H1 (cell line): ENCODE results near the gene C14orf93. TPM values are rescaled to one million over a fixed set of nuclear protein-coding genes. Genes with fewer than 3 reads are reported as not detected.

Experiments used
- CTCF ChIA-PET: fragments of 300-600 bp; sonication (Branson Sonifier 250); formaldehyde crosslinking; loops from one replicate; lab custom pipeline; 2021; ENCODE audit not compliant: partially characterized antibody; lab: Charles Lee
- POLR2A ChIA-PET: fragments of 300-600 bp; sonication (Branson Sonifier 250); formaldehyde crosslinking; loops from one replicate; lab custom pipeline; 2021; ENCODE audit warnings: inconsistent platforms; ENCODE audit not compliant: partially characterized antibody; lab: Charles Lee
- DNase-seq, 2 experiments: peaks; one replicate each; pipeline versions ENCODE4 v3.0.0 to v3.0.0-alpha.2; 2010 to 2022; ENCODE audit warnings: low spot score in 2 of 2, low read depth in 1 of 2, mixed read lengths in 1 of 2
- FAIRE-seq: peaks from 2 replicates; lab custom pipeline; 2011; peaks lifted over from hg19 to GRCh38; lab: Jason Lieb, UNC
- H2AFZ ChIP-seq: 2 replicates; pipeline ENCODE4 v1.8.1; 2012; ENCODE audit warnings: low read length, inconsistent platforms
- H2AK5ac ChIP-seq: 2 replicates; pipeline ENCODE4 v1.6.1; 2013; ENCODE audit warnings: low read depth, low read length
- H2BK120ac ChIP-seq: replicated peaks from 2 replicates; pipeline ENCODE3; 2013; ENCODE audit warnings: low read depth, low read length, inconsistent platforms
- H2BK12ac ChIP-seq: 2 replicates; pipeline ENCODE4 v1.6.1; 2013; ENCODE audit warnings: low read depth, low read length
- H2BK15ac ChIP-seq: 2 replicates; pipeline ENCODE4 v1.6.1; 2013; ENCODE audit warnings: low read length
- H2BK20ac ChIP-seq: 2 replicates; pipeline ENCODE4 v1.6.1; 2013; ENCODE audit warnings: low read length
- H2BK5ac ChIP-seq: 2 replicates; pipeline ENCODE4 v1.6.1; 2013; ENCODE audit warnings: low read depth, low read length
- H3K14ac ChIP-seq: 2 replicates; pipeline ENCODE4 v1.6.1; 2013; ENCODE audit warnings: inconsistent platforms; ENCODE audit not compliant: insufficient read length
- H3K18ac ChIP-seq: 2 replicates; pipeline ENCODE4 v1.6.1; 2013; ENCODE audit warnings: low read length; ENCODE audit errors: extremely low read depth
- H3K23ac ChIP-seq: 2 replicates; pipeline ENCODE4 v1.6.1; 2013; ENCODE audit warnings: inconsistent platforms; ENCODE audit not compliant: insufficient read length
- H3K23me2 ChIP-seq: 2 replicates; pipeline ENCODE4 v1.6.1; 2013; ENCODE audit warnings: low read depth, low read length
- H3K27ac ChIP-seq: 2 replicates; pipeline ENCODE4 v1.6.1; 2011; ENCODE audit warnings: low read depth, low read length, inconsistent platforms
- H3K27me3 ChIP-seq, 4 experiments: replicated peaks in 1 of 4; 1 replicate in 1 of 4; 2 replicates in 3 of 4; pipeline versions ENCODE4 v1.6.1 to v1.8.1; 2011 to 2013; ENCODE audit warnings: low read length in 3 of 4, mild to moderate bottlenecking in 3 of 4, inconsistent platforms in 2 of 4, mixed read lengths in 2 of 4, moderate library complexity in 1 of 4; ENCODE audit not compliant: control insufficient read depth in 3 of 4, insufficient read depth in 3 of 4; ENCODE audit errors: extremely low read depth in 1 of 4
- H3K36me3 ChIP-seq, 4 experiments: 2 replicates each; pipeline versions ENCODE4 v1.6.1 to v1.8.1; 2011 to 2013; ENCODE audit warnings: mild to moderate bottlenecking in 4 of 4, low read length in 3 of 4, moderate library complexity in 2 of 4, control low read depth in 1 of 4, inconsistent platforms in 1 of 4; ENCODE audit not compliant: insufficient read depth in 4 of 4, control insufficient read depth in 2 of 4
- H3K4ac ChIP-seq: replicated peaks from 2 replicates; pipeline ENCODE3; 2013; ENCODE audit warnings: low read length, low read depth, mixed read lengths, inconsistent platforms; ENCODE audit not compliant: insufficient read length
- H3K4me1 ChIP-seq, 4 experiments: replicated peaks in 1 of 4; 1 replicate in 1 of 4; 2 replicates in 3 of 4; pipeline versions ENCODE4 v1.6.1 to v1.8.1; 2011 to 2013; ENCODE audit warnings: low read length in 3 of 4, inconsistent platforms in 2 of 4, mixed read lengths in 1 of 4; ENCODE audit not compliant: insufficient read depth in 4 of 4, control insufficient read depth in 3 of 4
- H3K4me2 ChIP-seq, 2 experiments: 2 replicates each; pipeline versions ENCODE4 v1.6.1 to v1.8.1; 2011 to 2013; ENCODE audit warnings: low read depth in 2 of 2, low read length in 2 of 2, control low read depth in 1 of 2, inconsistent platforms in 1 of 2, mild to moderate bottlenecking in 1 of 2; ENCODE audit not compliant: insufficient read depth in 1 of 2
- H3K4me3 ChIP-seq, 4 experiments: fragments of 200-600, 300-600 bp in 1 of 4; sonication (generic), shearing (Covaris generic), sonication (Bioruptor Twin) in 1 of 4; 2 replicates each; pipeline versions ENCODE4 v1.5.1 to v1.8.1; 2011 to 2016; ENCODE audit warnings: low read length in 4 of 4, low read depth in 3 of 4, control low read depth in 2 of 4, inconsistent platforms in 2 of 4, mild to moderate bottlenecking in 2 of 4, mixed read lengths in 1 of 4, moderate library complexity in 1 of 4; ENCODE audit not compliant: insufficient read depth in 2 of 4; ENCODE audit errors: extremely low read depth in 1 of 4
- H3K56ac ChIP-seq: replicated peaks from 2 replicates; pipeline ENCODE3; 2013; ENCODE audit warnings: low read depth, mild to moderate bottlenecking, mixed read lengths, low read length, inconsistent platforms; ENCODE audit not compliant: insufficient read length
- H3K79me1 ChIP-seq: 2 replicates; pipeline ENCODE4 v1.6.1; 2013; ENCODE audit warnings: low read depth, low read length, control low read depth
- H3K79me2 ChIP-seq, 2 experiments: 2 replicates each; pipeline versions ENCODE4 v1.6.1 to v1.8.1; 2012 to 2013; ENCODE audit warnings: low read length in 2 of 2, mild to moderate bottlenecking in 2 of 2, inconsistent platforms in 1 of 2; ENCODE audit not compliant: insufficient read depth in 2 of 2, control insufficient read depth in 1 of 2
- H3K9ac ChIP-seq, 4 experiments: replicated peaks in 1 of 4; 1 replicate in 1 of 4; 2 replicates in 3 of 4; pipeline versions ENCODE4 v1.6.1 to v1.8.1; 2011 to 2013; ENCODE audit warnings: low read depth in 3 of 4, low read length in 3 of 4, control low read depth in 2 of 4, mild to moderate bottlenecking in 2 of 4, moderate library complexity in 2 of 4, inconsistent platforms in 1 of 4; ENCODE audit errors: extremely low read depth in 1 of 4
- H3K9me3 ChIP-seq, 2 experiments: 2 replicates each; pipeline versions ENCODE4 v1.6.1 to v1.8.1; 2012 to 2013; ENCODE audit warnings: mild to moderate bottlenecking in 2 of 2, moderate library complexity in 2 of 2, control low read depth in 1 of 2, inconsistent platforms in 1 of 2, low read depth in 1 of 2, low read length in 1 of 2, mixed read lengths in 1 of 2; ENCODE audit not compliant: insufficient read depth in 2 of 2
- H4K20me1 ChIP-seq, 2 experiments: replicated peaks in 1 of 2; 2 replicates each; pipeline versions ENCODE3 to v1.8.1; 2011 to 2013; ENCODE audit warnings: inconsistent platforms in 2 of 2, low read length in 2 of 2, mild to moderate bottlenecking in 1 of 2; ENCODE audit not compliant: insufficient read depth in 2 of 2, control insufficient read depth in 1 of 2
- H4K5ac ChIP-seq: 2 replicates; pipeline ENCODE4 v1.6.1; 2013; ENCODE audit warnings: low read length, low read depth, mixed read lengths, inconsistent platforms; ENCODE audit not compliant: insufficient read length
- H4K8ac ChIP-seq: 2 replicates; pipeline ENCODE4 v1.8.0; 2013; ENCODE audit warnings: mild to moderate bottlenecking, moderate library complexity, low read length, inconsistent platforms; ENCODE audit not compliant: insufficient read depth; ENCODE audit errors: extremely low read depth
- H4K91ac ChIP-seq: replicated peaks from 2 replicates; pipeline ENCODE3; 2013; ENCODE audit warnings: low read length, mixed read lengths, inconsistent platforms; ENCODE audit not compliant: insufficient read length
- CBX8 ChIP-seq: fragments of 300-800, 300-1000 bp; sonication (generic); IDR thresholded peaks from 2 replicates; pipeline ENCODE4 v1.7.1; 2016; ENCODE audit warnings: low read depth, low read length, borderline replicate concordance
- GABPA ChIP-seq: IDR thresholded peaks from 2 replicates; pipeline ENCODE4 v1.6.1; 2011; ENCODE audit warnings: mild to moderate bottlenecking, low read length, moderate library complexity, borderline replicate concordance; ENCODE audit not compliant: insufficient read depth
- PHF8 ChIP-seq: fragments of 200-600 bp; sonication (generic); conservative IDR thresholded peaks from 2 replicates; pipeline ENCODE4 v1.7.1; 2012; ENCODE audit warnings: low read depth, mild to moderate bottlenecking, inconsistent platforms, low read length, moderate library complexity
- RAD21 ChIP-seq, 2 experiments: IDR thresholded peaks in 1 of 2; conservative IDR thresholded peaks in 1 of 2; 2 replicates each; pipeline ENCODE4 v1.6.1; 2011; ENCODE audit warnings: low read depth in 2 of 2, low read length in 2 of 2, improper control_type of control experiment in 1 of 2, inconsistent platforms in 1 of 2, mild to moderate bottlenecking in 1 of 2, moderate library complexity in 1 of 2
- RFX5 ChIP-seq: IDR thresholded peaks from 2 replicates; pipeline ENCODE4 v1.6.1; 2011; ENCODE audit warnings: low read depth, low read length, improper control_type of control experiment, borderline replicate concordance
- SAP30 ChIP-seq: fragments of 300-600 bp; sonication (generic); IDR thresholded peaks from 2 replicates; pipeline ENCODE4 v1.7.1; 2012; ENCODE audit warnings: low read length, moderate library complexity, mild to moderate bottlenecking, inconsistent platforms; ENCODE audit not compliant: insufficient read depth, insufficient replicate concordance
- SIRT6 ChIP-seq: IDR thresholded peaks from one replicate; pipeline ENCODE4 v1.7.1; 2012; ENCODE audit warnings: low read length, inconsistent platforms
- TEAD4 ChIP-seq: IDR thresholded peaks from 2 replicates; pipeline ENCODE4 v1.6.1; 2012; ENCODE audit warnings: low read depth, low read length, inconsistent platforms, mixed read lengths
- ZNF274 ChIP-seq: IDR thresholded peaks from 2 replicates; pipeline ENCODE4 v1.7.0; 2012; ENCODE audit warnings: low read length, borderline replicate concordance; ENCODE audit errors: extremely low read depth
- WGBS, 2 experiments: shearing (Covaris generic) in 1 of 2; methylation state at CpG; one replicate each; pipeline versions ENCODE4 v1.1.6 to v1.1.7; 2013 to 2015; ENCODE audit warnings: low lambda C conversion rate in 2 of 2, mixed read lengths in 2 of 2, inconsistent platforms in 1 of 2, low coverage in 1 of 2, missing lambda C conversion rate in 1 of 2; ENCODE audit not compliant: insufficient replicate concordance in 2 of 2, insufficient coverage in 1 of 2, insufficient read length in 1 of 2; ENCODE audit errors: extremely low coverage in 1 of 2, missing lambda C conversion rate in 1 of 2; 5-methylcytosine and 5-hydroxymethylcytosine counted together
- polyA plus RNA-seq, 7 experiments: library from polyadenylated mRNA; depleted of rRNA in 3 of 7; stranded (reverse) in 5 of 7; unstranded in 2 of 7; fragments of >200 nt in 5 of 7; fragments of 200-250 nt in 2 of 7; gene quantifications; 1 replicate in 5 of 7; 2 replicates in 1 of 7; 4 replicates in 1 of 7; pipeline versions ENCODE4 v1.2.1 to v1.2.3, GENCODE V29; 2011 to 2013; ENCODE audit warnings: missing spikeins in 2 of 7, mixed read lengths in 2 of 7
- total RNA-seq: library from RNA; stranded (reverse); fragmentation: NEBNext Ultra II Directional; extraction: Animal tissue kit (Norgen Biotek cat#: 25700); gene quantifications from 2 replicates; pipeline ENCODE4 v1.2.1, GENCODE V29; 2021
- TF ChIP-seq, protein P1 (sequence below): IDR thresholded peaks from 2 replicates; pipeline ENCODE4 v1.6.1; 2011; ENCODE audit warnings: low read length, improper control_type of control experiment

C14orf93 gene
- total and polyA plus RNA-seq, 2 of the 8 experiments (the other 6 are each of a cell fraction or from before 2014, with no cell fraction given), result 7.8 to 8.2 TPM

DNA sequence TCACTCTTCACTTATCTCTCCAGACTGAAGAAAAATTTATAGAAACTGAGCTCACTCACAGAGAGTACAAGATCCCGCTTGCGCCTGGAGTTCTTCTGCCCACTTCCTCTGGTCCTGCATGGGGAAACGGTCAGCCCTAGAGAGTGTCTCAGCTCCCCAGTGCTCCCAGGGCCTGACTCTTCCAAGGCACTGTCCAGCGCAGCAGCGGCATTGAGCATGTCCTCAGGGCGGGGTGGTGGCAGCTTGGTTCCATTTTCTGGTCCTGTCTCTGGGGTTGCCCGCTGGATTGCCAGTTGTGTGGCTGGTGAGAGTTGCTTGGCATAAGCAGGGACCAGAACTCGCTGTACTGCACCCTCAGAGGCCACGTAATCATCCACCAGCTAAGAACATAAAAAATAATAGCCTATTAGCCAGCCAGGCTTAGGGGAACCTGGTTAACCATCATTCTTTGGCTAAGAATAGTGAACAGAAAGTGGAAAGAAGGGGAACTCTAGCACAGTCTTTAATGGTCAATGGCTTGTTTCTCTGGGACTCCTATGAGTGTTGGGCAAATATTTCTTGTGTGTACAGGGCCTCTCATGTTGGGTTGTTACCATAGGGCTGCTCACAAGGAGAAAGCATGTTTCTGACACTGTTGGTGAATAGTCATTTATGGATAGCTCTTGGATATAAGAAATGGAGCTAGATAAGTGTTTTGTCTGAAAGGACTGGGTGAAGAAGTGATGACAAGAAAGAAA, 13.9 kb downstream of the C14orf93 start:
- Histone ChIP-seq H2BK120ac (no peak overlapping the region), H2BK12ac (no peak overlapping the region), H3K9me3 (no peaks in the 10 kb centered on the region), H3K18ac (no peak overlapping the region), H3K4me2 (no peak overlapping the region), H4K91ac (no peak overlapping the region), H4K20me1 (no peaks in the 10 kb centered on the region), H3K23ac (no peak overlapping the region), H3K27ac (no peak overlapping the region), H2BK5ac (no peak overlapping the region), H2AFZ (no peak overlapping the region), H3K4me3 (no peak overlapping the region), H3K56ac (no peak overlapping the region), H3K36me3 (no peaks in the 10 kb centered on the region), H3K4me1 (peaks cover 0 to 5% (median 2%) of the 10 kb centered on the region in 4 experiments; a peak in 2 of 7 replicates), H3K79me1 (no peaks in the 10 kb centered on the region; the same call in 1 of the 2 replicates), H3K79me2 (no peaks in the 10 kb centered on the region), H3K9ac (no peak overlapping the region), H3K23me2 (no peaks in the 10 kb centered on the region; the same call in 1 of the 2 replicates), H4K8ac (no peak overlapping the region), H2BK15ac (no peak overlapping the region), H3K4ac (no peak overlapping the region), H2AK5ac (no peak overlapping the region), H3K14ac (no peak overlapping the region), H3K27me3 (no peaks in the 10 kb centered on the region), H2BK20ac (no peak overlapping the region), H4K5ac (no peak overlapping the region)
- DNase-seq, result no peak
- 95% methylated on average over 9 of the region's 9 CpGs; no CpG with 5 or more reads in 1 of the 2 experiments for WGBS, 2 experiments
- ChIA-PET POLR2A (interaction anchor here (0.7 to 12.2 kb wide), 10 partner anchors 9 to 62 kb away, joined by 3 to 133 read pairs (median 6); partner anchors contain the start of genes AJUBA, CDH24, HAUS4 and PSMB5), CTCF (interaction anchor here (0.6 to 23.0 kb wide), 24 partner anchors 11 to 123 kb away, joined by 3 to 785 read pairs (median 5); partner anchors contain the start of genes ACIN1, AJUBA, C14orf119 and CDH24)
- FAIRE-seq, result no peak
- TF ChIP-seq TEAD4, result no peak
- TF ChIP-seq, protein P1, sequence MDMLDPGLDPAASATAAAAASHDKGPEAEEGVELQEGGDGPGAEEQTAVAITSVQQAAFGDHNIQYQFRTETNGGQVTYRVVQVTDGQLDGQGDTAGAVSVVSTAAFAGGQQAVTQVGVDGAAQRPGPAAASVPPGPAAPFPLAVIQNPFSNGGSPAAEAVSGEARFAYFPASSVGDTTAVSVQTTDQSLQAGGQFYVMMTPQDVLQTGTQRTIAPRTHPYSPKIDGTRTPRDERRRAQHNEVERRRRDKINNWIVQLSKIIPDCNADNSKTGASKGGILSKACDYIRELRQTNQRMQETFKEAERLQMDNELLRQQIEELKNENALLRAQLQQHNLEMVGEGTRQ, result no peak
- no peak for TF ChIP-seq SAP30
- no peak for TF ChIP-seq PHF8
- no peak for TF ChIP-seq RFX5
- no peak for TF ChIP-seq SIRT6
- TF ChIP-seq CBX8, result no peak
- no peak for TF ChIP-seq GABPA
- no peak for TF ChIP-seq RAD21 (IDR thresholded peaks at IDR 0.05 in 1 of 2, conservative IDR thresholded peaks at IDR 0.05 in 1 of 2; ENCODE audit: low read depth in 2 of 2, low read length in 2 of 2)
- no peak for TF ChIP-seq ZNF274
